ENCODE measurements around the gene HEXA. TPM values are rescaled to one million over a fixed set of nuclear protein-coding genes. Genes with fewer than 3 reads are reported as not detected.

HEXA gene
- total RNA-seq, 1 donor from 2014 or later, result 145 TPM

DNA sequence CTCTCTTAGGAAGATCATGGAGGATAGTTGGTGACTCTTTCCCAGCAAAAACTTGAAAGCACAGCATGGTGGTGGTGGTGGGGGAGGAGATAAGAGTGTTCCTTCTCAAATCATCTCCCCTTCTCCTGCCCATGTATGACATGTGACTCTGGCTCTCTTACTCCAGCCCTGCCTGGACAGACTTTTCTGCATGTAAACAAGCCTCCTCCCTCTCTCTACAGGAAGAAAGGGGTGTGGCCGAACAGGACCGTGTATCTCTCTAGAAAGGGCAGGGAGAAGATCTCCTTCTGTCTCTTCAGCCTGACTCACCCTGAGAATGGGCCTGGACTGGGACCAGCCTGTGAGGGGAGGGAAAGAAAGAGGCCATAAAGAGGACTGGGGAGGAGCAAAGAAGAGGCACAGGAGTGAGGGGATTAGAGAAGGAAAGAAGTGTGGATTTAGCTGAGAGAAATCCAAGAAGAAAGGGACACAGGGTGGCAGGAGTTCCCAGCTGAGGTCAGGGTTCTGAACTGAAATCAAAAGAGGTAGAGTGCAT, 57.3 kb downstream of the HEXA start:
- Mint-ChIP-seq H3K27me3 (ENCODE audit: low read depth, unreplicated experiment) (peaks cover 45% of the 10 kb centered on the region), H3K27ac (ENCODE audit: unreplicated experiment) (no peak overlapping the region)
- TF ChIP-seq EZH2 (IDR thresholded peaks at IDR 0.05; ENCODE audit: insufficient read depth, low read length), result no peak
- TF ChIP-seq, protein P1, sequence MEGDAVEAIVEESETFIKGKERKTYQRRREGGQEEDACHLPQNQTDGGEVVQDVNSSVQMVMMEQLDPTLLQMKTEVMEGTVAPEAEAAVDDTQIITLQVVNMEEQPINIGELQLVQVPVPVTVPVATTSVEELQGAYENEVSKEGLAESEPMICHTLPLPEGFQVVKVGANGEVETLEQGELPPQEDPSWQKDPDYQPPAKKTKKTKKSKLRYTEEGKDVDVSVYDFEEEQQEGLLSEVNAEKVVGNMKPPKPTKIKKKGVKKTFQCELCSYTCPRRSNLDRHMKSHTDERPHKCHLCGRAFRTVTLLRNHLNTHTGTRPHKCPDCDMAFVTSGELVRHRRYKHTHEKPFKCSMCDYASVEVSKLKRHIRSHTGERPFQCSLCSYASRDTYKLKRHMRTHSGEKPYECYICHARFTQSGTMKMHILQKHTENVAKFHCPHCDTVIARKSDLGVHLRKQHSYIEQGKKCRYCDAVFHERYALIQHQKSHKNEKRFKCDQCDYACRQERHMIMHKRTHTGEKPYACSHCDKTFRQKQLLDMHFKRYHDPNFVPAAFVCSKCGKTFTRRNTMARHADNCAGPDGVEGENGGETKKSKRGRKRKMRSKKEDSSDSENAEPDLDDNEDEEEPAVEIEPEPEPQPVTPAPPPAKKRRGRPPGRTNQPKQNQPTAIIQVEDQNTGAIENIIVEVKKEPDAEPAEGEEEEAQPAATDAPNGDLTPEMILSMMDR (IDR thresholded peaks at IDR 0.05; ENCODE audit: insufficient read depth, low read depth, low read length), result no peak

DNA sequence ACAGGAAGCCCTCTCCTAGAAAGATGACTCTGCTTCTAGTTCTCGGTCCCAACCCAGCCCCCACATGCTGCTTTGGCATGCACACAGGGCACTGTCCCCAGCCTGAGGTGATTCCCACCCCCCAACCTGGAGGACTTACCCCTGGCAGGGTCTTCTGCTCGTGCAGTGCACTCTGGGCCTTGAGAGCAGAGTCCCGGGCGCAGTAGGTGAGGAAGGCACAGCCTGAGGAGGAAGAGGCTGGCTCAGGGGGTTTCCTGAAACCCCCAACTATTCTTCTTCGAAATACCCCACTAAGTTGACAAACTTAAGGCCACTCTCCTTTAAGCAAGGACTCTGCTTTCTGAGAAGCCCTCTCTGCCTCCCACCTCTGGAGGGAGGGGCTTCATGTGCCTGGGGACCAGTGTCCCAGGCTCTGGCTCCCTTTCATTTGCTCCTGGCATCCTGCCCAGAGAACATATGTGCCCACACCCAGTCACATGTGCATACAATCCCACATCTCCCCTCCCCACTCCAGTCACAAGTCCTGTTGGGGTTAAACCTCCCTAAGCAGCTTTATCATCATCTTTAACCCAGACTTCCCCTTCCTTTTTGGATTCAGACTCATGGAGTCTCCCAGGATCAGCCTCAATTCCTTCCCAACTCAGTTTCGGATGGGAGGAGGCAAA, 60.0 kb downstream of the HEXA start:
- Histone ChIP-seq H3K27me3 (ENCODE audit: insufficient read depth, low read length) (peaks cover 9% of the 10 kb centered on the region), H3K36me3 (ENCODE audit: insufficient read depth, low read length) (no peaks in the 10 kb centered on the region), H3K4me2 (ENCODE audit: low read length) (no peak overlapping the region), H3K79me2 (ENCODE audit: insufficient read depth, low read length) (no peaks in the 10 kb centered on the region), H4K20me1 (ENCODE audit: insufficient read depth, low read length) (no peaks in the 10 kb centered on the region), H3K4me3 (ENCODE audit: insufficient read depth, low read depth, low read length) (no peak overlapping the region), H2AFZ (ENCODE audit: low read depth, low read length) (no peak overlapping the region), H3K9ac (ENCODE audit: low read length) (no peak overlapping the region), H3K9me3 (ENCODE audit: insufficient read depth, low read depth, low read length) (no peaks in the 10 kb centered on the region), H3K27ac (ENCODE audit: low read depth, low read length) (no peak overlapping the region), H3K4me1 (ENCODE audit: insufficient read depth, low read length) (peaks cover 4% of the 10 kb centered on the region)
- DNase-seq (ENCODE audit: low read depth), result no peak
- Mint-ChIP-seq H3K4me3 (ENCODE audit: unreplicated experiment) (no peak overlapping the region), H3K27ac (ENCODE audit: unreplicated experiment) (no peak overlapping the region), H3K27me3 (ENCODE audit: low read depth, unreplicated experiment) (peaks cover 48% of the 10 kb centered on the region), H3K4me1 (ENCODE audit: low read depth, unreplicated experiment) (peaks cover 7% of the 10 kb centered on the region), H3K9me3 (ENCODE audit: unreplicated experiment) (peaks cover 8% of the 10 kb centered on the region), H3K36me3 (ENCODE audit: low read depth, unreplicated experiment) (no peaks in the 10 kb centered on the region)
- TF ChIP-seq EZH2 (IDR thresholded peaks at IDR 0.05; ENCODE audit: insufficient read depth, low read length), result no peak
- TF ChIP-seq, protein P1 (IDR thresholded peaks at IDR 0.05; ENCODE audit: insufficient read depth, low read depth, low read length), result no peak
- FAIRE-seq, result no peak

More for the DNA sequence above, 57.3 kb downstream of the HEXA start:
- Histone ChIP-seq H3K27me3 (ENCODE audit: insufficient read depth, low read length) (peaks cover 6% of the 10 kb centered on the region), H3K79me2 (ENCODE audit: insufficient read depth, low read length) (no peaks in the 10 kb centered on the region), H2AFZ (ENCODE audit: low read depth, low read length) (no peak overlapping the region), H3K9ac (ENCODE audit: low read length) (no peak overlapping the region), H3K36me3 (ENCODE audit: insufficient read depth, low read length) (no peaks in the 10 kb centered on the region), H3K4me1 (ENCODE audit: insufficient read depth, low read length) (peaks cover 4% of the 10 kb centered on the region), H3K9me3 (ENCODE audit: insufficient read depth, low read depth, low read length) (no peaks in the 10 kb centered on the region), H3K27ac (ENCODE audit: low read depth, low read length) (no peak overlapping the region), H3K4me3 (ENCODE audit: insufficient read depth, low read depth, low read length) (no peak overlapping the region), H4K20me1 (ENCODE audit: insufficient read depth, low read length) (no peaks in the 10 kb centered on the region), H3K4me2 (ENCODE audit: low read length) (no peak overlapping the region)
- FAIRE-seq (no peak), DNase-seq (ENCODE audit: low read depth) (no peak)
- Mint-ChIP-seq H3K4me3 (ENCODE audit: unreplicated experiment) (peak overlapping the region; percentile 75), H3K9me3 (ENCODE audit: unreplicated experiment) (peaks cover 8% of the 10 kb centered on the region), H3K36me3 (ENCODE audit: low read depth, unreplicated experiment) (no peaks in the 10 kb centered on the region), H3K4me1 (ENCODE audit: low read depth, unreplicated experiment) (peaks cover 8% of the 10 kb centered on the region)

DNA sequence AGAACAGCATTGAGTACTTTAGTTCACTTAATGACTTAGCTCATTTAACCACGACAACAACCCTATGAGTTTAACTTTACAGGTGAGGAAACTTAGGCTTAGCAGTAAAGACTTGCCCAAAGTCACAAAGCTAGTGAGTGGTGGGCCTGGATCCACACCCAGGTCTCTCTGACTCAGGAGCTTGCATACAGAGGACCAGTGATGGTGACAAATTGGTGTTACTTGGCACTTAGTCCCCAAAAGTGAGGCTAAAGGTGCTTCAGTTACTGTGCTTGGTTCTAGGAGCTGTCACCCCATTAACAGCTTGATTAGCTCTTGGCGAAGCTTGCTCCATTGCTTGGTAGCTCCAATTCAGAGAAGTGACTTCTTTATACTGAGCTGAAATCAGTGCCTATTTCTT, 61.9 kb downstream of the HEXA start:
- H3K4me2 ChIP-seq (ENCODE audit: low read length), result no peak overlapping the region
- no peak overlapping the region for H3K27ac ChIP-seq (ENCODE audit: low read depth, low read length)
- H4K20me1 ChIP-seq (ENCODE audit: insufficient read depth, low read length), result no peaks in the 10 kb centered on the region
- Mint-ChIP-seq H3K27ac (ENCODE audit: unreplicated experiment) (no peak overlapping the region), H3K27me3 (ENCODE audit: low read depth, unreplicated experiment) (peaks cover 59% of the 10 kb centered on the region), H3K4me3 (ENCODE audit: unreplicated experiment) (no peak overlapping the region), H3K4me1 (ENCODE audit: low read depth, unreplicated experiment) (peaks cover 3% of the 10 kb centered on the region), H3K9me3 (ENCODE audit: unreplicated experiment) (peaks cover 9% of the 10 kb centered on the region), H3K36me3 (ENCODE audit: low read depth, unreplicated experiment) (no peaks in the 10 kb centered on the region)
- H3K9ac ChIP-seq (ENCODE audit: low read length), result no peak overlapping the region
- H3K9me3 ChIP-seq (ENCODE audit: insufficient read depth, low read depth, low read length), result no peaks in the 10 kb centered on the region
- H3K27me3 ChIP-seq (ENCODE audit: insufficient read depth, low read length), result peaks cover 8% of the 10 kb centered on the region
- H3K4me3 ChIP-seq (ENCODE audit: insufficient read depth, low read depth, low read length), result no peak overlapping the region
- H2AFZ ChIP-seq (ENCODE audit: low read depth, low read length), result no peak overlapping the region
- H3K4me1 ChIP-seq (ENCODE audit: insufficient read depth, low read length), result no peaks in the 10 kb centered on the region
- H3K79me2 ChIP-seq (ENCODE audit: insufficient read depth, low read length), result no peaks in the 10 kb centered on the region
- H3K36me3 ChIP-seq (ENCODE audit: insufficient read depth, low read length), result no peaks in the 10 kb centered on the region
- FAIRE-seq, result no peak
- no peak for TF ChIP-seq EZH2 (IDR thresholded peaks at IDR 0.05; ENCODE audit: insufficient read depth, low read length)
- TF ChIP-seq, protein P1 (IDR thresholded peaks at IDR 0.05; ENCODE audit: insufficient read depth, low read depth, low read length), result no peak
- DNase-seq (ENCODE audit: low read depth), result no peak

All from astrocyte (in vitro differentiated cells and primary cell).